ENCODE data around the gene LRRK1.

DNA sequence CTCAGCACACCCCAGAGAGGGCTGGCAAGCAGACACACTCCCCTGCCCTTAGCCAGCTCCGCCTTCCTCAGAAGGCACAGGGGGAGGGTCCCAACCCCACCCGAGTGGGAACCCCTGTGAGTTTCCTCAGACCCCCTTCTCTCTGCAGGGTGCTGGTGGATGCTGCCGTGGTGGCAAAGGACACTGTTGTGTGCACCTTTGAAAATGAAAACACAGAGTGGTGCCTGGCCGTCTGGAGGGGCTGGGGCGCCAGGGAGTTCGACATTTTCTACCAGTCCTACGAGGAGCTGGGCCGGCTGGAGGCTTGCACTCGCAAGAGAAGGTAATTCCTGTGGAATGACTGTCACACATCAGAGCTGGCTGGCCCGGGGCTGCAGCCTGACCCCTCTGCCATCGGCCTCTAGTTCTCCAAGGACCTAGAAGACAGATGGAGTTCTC, 149.4 kb downstream of the LRRK1 start:
- TF ChIP-seq EZH2 (IDR thresholded peaks at IDR 0.05) (no peak), POLR2AphosphoS5 (IDR thresholded peaks at IDR 0.05; ENCODE audit: borderline replicate concordance, low read depth, low read length) (no peak)

Measured in SK-N-MC (cell line).